Vagina (tissue), 2 donors: ENCODE measurements around the gene STX1B. TPM values are rescaled to one million over a fixed set of nuclear protein-coding genes. Genes with fewer than 3 reads are reported as not detected.

ENCODE experiments used
- DNase-seq, 2 donors: peaks; one replicate each; pipeline ENCODE4 v3.0.0-alpha.2; 2017; ENCODE audit errors: extremely low spot score in 2 of 2
- H3K27ac ChIP-seq: fragments of 200-600 bp; sonication (generic); one replicate; pipeline ENCODE4 v1.5.1; 2019
- H3K27me3 ChIP-seq: fragments of 200-600 bp; sonication (generic); one replicate; pipeline ENCODE4 v1.5.1; 2019
- H3K36me3 ChIP-seq, 2 donors: fragments of 200-600 bp; sonication (generic); one replicate each; pipeline ENCODE4 v1.5.1; 2017 to 2019
- H3K4me1 ChIP-seq: fragments of 200-600 bp; sonication (generic); one replicate; pipeline ENCODE4 v1.5.1; 2019
- H3K4me3 ChIP-seq, 2 donors: fragments of 200-600 bp; sonication (generic); 1 replicate in 1 of 2; 2 replicates in 1 of 2; pipeline ENCODE4 v1.5.1; 2016 to 2019
- H3K9me3 ChIP-seq: fragments of 200-600 bp; sonication (generic); one replicate; pipeline ENCODE4 v1.5.1; 2019
- CTCF ChIP-seq, 3 experiments: fragments of 450-650 bp in 2 of 3; fragments of 200-600 bp in 1 of 3; sonication (generic) in 1 of 3; IDR thresholded peaks; one replicate each; pipeline ENCODE4 v1.5.1; 2017 to 2019; ENCODE audit warnings: antibody characterized with exemption in 3 of 3, mild to moderate bottlenecking in 2 of 3, moderate library complexity in 2 of 3
- POLR2A ChIP-seq, 2 donors: fragments of 450-650 bp; IDR thresholded peaks; one replicate each; pipeline ENCODE4 v1.6.1; 2017; ENCODE audit warnings: antibody characterized with exemption in 2 of 2, mild to moderate bottlenecking in 2 of 2, moderate library complexity in 2 of 2
- POLR2AphosphoS5 ChIP-seq, 2 donors: sonication (generic); formaldehyde crosslinking; IDR thresholded peaks; one replicate each; pipeline ENCODE4 v1.9.0; 2017; ENCODE audit warnings: antibody characterized with exemption in 2 of 2, mild to moderate bottlenecking in 2 of 2, low read depth in 1 of 2; ENCODE audit not compliant: insufficient read depth in 1 of 2
- intact Hi-C: fragments of 100-400 bp; cut with DNase I; formaldehyde crosslinking; loops from one replicate; pipeline ENCODE4 v1.15.1; 2023
- total RNA-seq: library from RNA; depleted of rRNA; stranded (reverse); fragments of >200 nt; gene quantifications from one replicate; pipeline ENCODE4 v1.2.3, GENCODE V29; 2016

The STX1B gene
- total RNA-seq, 1 donor from 2014 or later: 4.7 TPM

DNA sequence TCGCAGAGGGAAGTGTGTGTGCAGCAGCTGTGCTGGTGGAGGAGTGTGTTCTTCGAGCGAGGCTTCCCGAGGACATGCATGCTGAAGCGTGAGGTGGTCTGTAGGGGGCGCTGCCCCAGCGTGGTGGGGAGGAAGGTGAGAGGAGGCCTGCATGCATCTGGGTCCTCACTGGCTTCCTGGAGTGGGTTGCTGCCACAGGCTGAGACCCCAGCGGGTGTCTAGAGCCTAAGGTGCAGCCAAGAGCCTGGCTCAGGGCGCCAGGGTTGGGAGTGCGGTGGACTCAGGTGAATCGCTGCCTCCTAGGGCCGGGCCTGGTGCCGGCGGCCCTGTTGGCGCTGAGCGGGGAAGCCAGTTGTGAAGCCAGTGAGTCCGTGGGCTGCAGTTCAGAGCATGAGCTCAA lies 32.9 kb downstream of the STX1B start:
- Histone ChIP-seq H3K4me1 (no peaks in the 10 kb centered on the region), H3K27ac (no peak overlapping the region)
- intact Hi-C loops: no loop called here

DNA sequence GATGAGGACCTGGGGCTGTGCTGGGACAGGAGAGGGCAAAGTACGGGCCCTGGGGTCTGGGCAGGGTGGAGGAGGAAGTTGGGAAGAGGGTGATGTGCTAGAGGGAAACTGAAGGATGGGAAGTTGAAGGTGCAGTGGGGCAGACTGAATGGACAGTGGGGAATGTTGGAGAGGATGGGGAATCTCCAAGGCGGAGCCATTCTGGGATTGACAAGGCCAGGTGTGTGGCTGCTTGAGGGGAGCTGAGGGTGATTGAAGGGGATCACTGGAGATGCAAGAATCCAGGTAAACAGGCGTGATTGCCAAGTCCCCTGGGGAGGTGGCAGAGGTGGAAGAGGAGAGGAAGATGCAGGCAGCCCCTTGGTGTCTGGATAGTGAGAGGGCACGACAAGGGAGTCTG lies 34.0 kb downstream of the STX1B start:
- no peaks in the 10 kb centered on the region for H3K4me1 ChIP-seq
- no peak overlapping the region for H3K27ac ChIP-seq
- no peaks in the 10 kb centered on the region for H3K27me3 ChIP-seq
- DNase-seq: no peak
- H3K9me3 ChIP-seq: no peaks in the 10 kb centered on the region
- TF ChIP-seq CTCF (IDR thresholded peaks at IDR 0.05): no peak
- no peak overlapping the region for H3K4me3 ChIP-seq
- H3K36me3 ChIP-seq: peaks cover 0 to 90% of the 10 kb centered on the region in 2 donors
- intact Hi-C loops: no loop called here

More for the DNA sequence above, 32.9 kb downstream of the STX1B start:
- H3K36me3 ChIP-seq: peaks cover 0 to 82% of the 10 kb centered on the region in 2 donors
- no peak for TF ChIP-seq CTCF (IDR thresholded peaks at IDR 0.05)
- H3K4me3 ChIP-seq: no peak overlapping the region
- DNase-seq: no peak
- no peaks in the 10 kb centered on the region for H3K27me3 ChIP-seq
- H3K9me3 ChIP-seq: no peaks in the 10 kb centered on the region

GRCh38 chr16:30974348-30974747 lies 36.1 kb downstream of the STX1B start:
- no peak for DNase-seq
- peaks cover 0 to 90% of the 10 kb centered on the region in 2 donors for H3K36me3 ChIP-seq
- TF ChIP-seq CTCF (IDR thresholded peaks at IDR 0.05) (no peak), POLR2A (IDR thresholded peaks at IDR 0.05) (no peak), POLR2AphosphoS5 (IDR thresholded peaks at IDR 0.05; ENCODE audit: insufficient read depth in 1 of 2, low read depth in 1 of 2) (no peak)
- intact Hi-C loops: no loop called here
- H3K9me3 ChIP-seq: no peaks in the 10 kb centered on the region
- no peak overlapping the region for H3K4me3 ChIP-seq
- H3K27ac ChIP-seq: no peak overlapping the region
- no peaks in the 10 kb centered on the region for H3K4me1 ChIP-seq
- no peaks in the 10 kb centered on the region for H3K27me3 ChIP-seq

- DNase-seq: no peak
- peaks cover 0 to 93% of the 10 kb centered on the region in 2 donors for H3K36me3 ChIP-seq
- no peak overlapping the region for H3K4me3 ChIP-seq
- no peak overlapping the region for H3K27ac ChIP-seq
- H3K4me1 ChIP-seq: no peaks in the 10 kb centered on the region
- H3K9me3 ChIP-seq: no peaks in the 10 kb centered on the region
- TF ChIP-seq POLR2A (IDR thresholded peaks at IDR 0.05): no peak
- no peak for TF ChIP-seq POLR2AphosphoS5 (IDR thresholded peaks at IDR 0.05; ENCODE audit: insufficient read depth in 1 of 2, low read depth in 1 of 2)
- TF ChIP-seq CTCF (IDR thresholded peaks at IDR 0.05): no peak
- no peaks in the 10 kb centered on the region for H3K27me3 ChIP-seq
- intact Hi-C loops: no loop called here
Measured at GRCh38 chr16:30972872-30973271, 37.6 kb downstream of the STX1B start.

DNA sequence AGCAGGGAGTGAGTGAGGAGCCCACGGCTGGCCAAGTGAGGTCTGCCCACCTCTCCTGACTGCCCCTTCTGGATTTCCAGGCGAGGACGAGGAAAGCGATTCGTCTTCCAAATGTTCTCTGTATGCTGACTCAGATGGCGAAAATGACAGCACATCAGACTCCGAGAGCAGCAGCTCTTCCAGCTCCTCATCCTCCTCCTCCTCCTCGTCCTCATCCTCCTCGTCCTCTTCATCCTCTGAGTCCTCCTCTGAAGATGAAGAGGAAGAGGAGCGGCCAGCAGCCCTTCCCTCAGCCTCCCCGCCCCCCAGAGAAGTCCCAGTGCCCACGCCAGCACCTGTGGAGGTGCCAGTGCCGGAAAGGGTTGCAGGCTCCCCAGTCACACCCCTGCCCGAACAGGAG lies 39.1 kb downstream of the STX1B start:
- no peak for DNase-seq
- H3K9me3 ChIP-seq: no peaks in the 10 kb centered on the region
- peaks cover 0 to 96% of the 10 kb centered on the region in 2 donors for H3K36me3 ChIP-seq
- no peak overlapping the region for H3K27ac ChIP-seq
- intact Hi-C loops: no loop called here
- TF ChIP-seq CTCF (IDR thresholded peaks at IDR 0.05) (no peak), POLR2A (IDR thresholded peaks at IDR 0.05) (no peak), POLR2AphosphoS5 (IDR thresholded peaks at IDR 0.05; ENCODE audit: insufficient read depth in 1 of 2, low read depth in 1 of 2) (no peak)
- H3K4me1 ChIP-seq: no peaks in the 10 kb centered on the region
- no peak overlapping the region for H3K4me3 ChIP-seq
- no peaks in the 10 kb centered on the region for H3K27me3 ChIP-seq
